ENCODE measurements around the gene STRN3. TPM values are rescaled to one million over a fixed set of nuclear protein-coding genes. Genes with fewer than 3 reads are reported as not detected.
"Not testable (repeated sequence)": the region's sequence is repeated elsewhere in the genome, so short reads cannot be mapped to it uniquely, and the experiment has no call there.

The STRN3 gene
- total and polyA plus RNA-seq, 5 donors from 2014 or later: 3.5 to 27.1 (median 4.4) TPM

DNA sequence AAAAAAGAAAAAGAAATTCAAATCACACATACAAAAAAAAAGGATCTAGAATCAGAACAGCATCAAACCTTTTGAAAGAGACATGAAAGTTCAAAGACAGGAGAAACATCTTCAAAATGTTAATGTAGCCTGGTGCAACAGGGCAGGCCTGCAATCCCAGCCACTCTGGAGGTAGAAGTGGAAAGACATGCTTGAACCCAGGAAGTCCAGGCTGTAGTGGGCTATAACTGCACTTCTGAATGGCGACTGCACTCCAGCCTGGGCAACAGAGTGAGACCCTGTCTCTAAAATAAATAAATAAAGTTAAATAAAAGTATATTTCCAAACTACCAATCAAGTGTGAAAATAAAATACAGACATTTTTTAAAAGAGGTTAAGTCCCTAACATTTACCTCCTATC, 19.5 kb downstream of the STRN3 start:
- H3K4me3 ChIP-seq (ENCODE audit: low read depth, low read length): no peak overlapping the region
- no peaks in the 10 kb centered on the region for H3K4me1 ChIP-seq (ENCODE audit: control insufficient read depth, insufficient read depth, low read length, poor library complexity, severe bottlenecking)
- Mint-ChIP-seq H3K4me1 (peaks cover 5 to 36% (median 15%) of the 10 kb centered on the region in 4 donors), H3K36me3 (peaks cover 12% of the 10 kb centered on the region), H3K27me3 (no peaks in the 10 kb centered on the region), H3K9me3 (peaks cover 0 to 2% (median 0%) of the 10 kb centered on the region in 7 donors), H3K4me3 (no peak overlapping the region), H3K27ac (no peak overlapping the region)
- peaks cover 2% of the 10 kb centered on the region for H3K36me3 ChIP-seq (ENCODE audit: control insufficient read depth, insufficient read depth, low read length)
- ATAC-seq (ENCODE audit: low read depth in 2 of 2) (no peak), DNase-seq (no peak)
- H3K9me3 ChIP-seq (ENCODE audit: control insufficient read depth in 2 of 2, low read length in 2 of 2): no peaks in the 10 kb centered on the region
- H3K27ac ChIP-seq (ENCODE audit: insufficient read depth, low read length, poor library complexity, severe bottlenecking): no peak overlapping the region
- H3K27me3 ChIP-seq (ENCODE audit: control insufficient read depth, insufficient read depth, low read length): no peaks in the 10 kb centered on the region

DNA sequence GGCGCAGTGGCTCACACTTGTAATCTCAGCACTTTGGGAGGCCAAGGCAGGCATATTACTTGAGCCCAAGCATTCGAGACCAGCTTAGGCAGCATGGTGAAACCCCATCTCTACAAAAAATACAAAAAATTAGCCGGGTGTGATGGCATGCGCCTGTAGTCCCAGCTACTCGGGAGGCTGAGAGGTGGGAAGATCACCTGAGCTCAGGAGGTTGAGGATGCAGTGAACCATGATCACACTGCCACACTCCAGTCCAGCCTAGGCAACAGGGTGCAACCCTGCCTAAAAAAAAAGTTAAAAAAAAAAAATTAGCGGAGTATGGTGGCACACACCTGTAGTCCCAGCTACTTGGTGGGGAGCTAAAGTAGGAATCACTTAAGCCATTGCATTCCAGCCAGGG, 22.2 kb downstream of the STRN3 start:
- not testable (repeated sequence) for H3K4me3 Mint-ChIP-seq

DNA sequence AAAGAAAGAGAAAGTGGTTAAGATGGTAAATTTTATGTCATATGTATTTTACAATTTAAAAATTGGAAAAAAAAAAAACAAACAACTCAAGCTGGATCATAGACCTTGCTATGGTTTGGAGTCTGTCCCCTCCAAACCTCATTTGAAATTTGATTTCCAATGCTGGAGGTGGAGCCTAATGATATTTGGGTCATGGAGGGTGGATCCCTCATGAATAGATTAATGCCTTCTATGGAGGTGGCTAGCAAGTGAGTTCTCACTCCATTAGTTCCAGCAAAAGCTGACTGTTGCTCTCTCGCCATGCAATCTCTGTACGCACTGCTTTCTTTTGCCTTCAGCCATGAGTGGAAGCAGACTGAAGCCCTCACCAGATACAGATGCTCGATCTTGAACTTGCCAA, 22.9 kb downstream of the STRN3 start:
- Mint-ChIP-seq H3K27me3 (no peaks in the 10 kb centered on the region), H3K27ac (no peak overlapping the region), H3K4me3 (no peak overlapping the region), H3K4me1 (peaks cover 13 to 33% (median 23%) of the 10 kb centered on the region in 4 donors), H3K9me3 (peaks cover 0 to 10% (median 2%) of the 10 kb centered on the region in 7 donors), H3K36me3 (peaks cover 38% of the 10 kb centered on the region)
- no peaks in the 10 kb centered on the region for H3K4me1 ChIP-seq (ENCODE audit: control insufficient read depth, insufficient read depth, low read length, poor library complexity, severe bottlenecking)
- ATAC-seq (ENCODE audit: low read depth in 2 of 2): no peak
- peaks cover 14% of the 10 kb centered on the region for H3K36me3 ChIP-seq (ENCODE audit: control insufficient read depth, insufficient read depth, low read length)
- H3K27ac ChIP-seq (ENCODE audit: insufficient read depth, low read length, poor library complexity, severe bottlenecking): no peak overlapping the region
- no peak for DNase-seq
- H3K27me3 ChIP-seq (ENCODE audit: control insufficient read depth, insufficient read depth, low read length): no peaks in the 10 kb centered on the region
- H3K9me3 ChIP-seq (ENCODE audit: control insufficient read depth in 2 of 2, low read length in 2 of 2): peaks cover 10 to 11% of the 10 kb centered on the region in 2 experiments
- H3K4me3 ChIP-seq (ENCODE audit: low read depth, low read length): no peak overlapping the region

More for the DNA sequence above, 22.2 kb downstream of the STRN3 start:
- H3K36me3 ChIP-seq (ENCODE audit: control insufficient read depth, insufficient read depth, low read length): peaks cover 10% of the 10 kb centered on the region
- H3K27me3 ChIP-seq (ENCODE audit: control insufficient read depth, insufficient read depth, low read length); ATAC-seq (ENCODE audit: low read depth in 2 of 2); H3K4me1 ChIP-seq (ENCODE audit: control insufficient read depth, insufficient read depth, low read length, poor library complexity, severe bottlenecking); DNase-seq; H3K27me3 Mint-ChIP-seq; H3K9me3 ChIP-seq (ENCODE audit: control insufficient read depth in 2 of 2, low read length in 2 of 2); H3K27ac ChIP-seq (ENCODE audit: insufficient read depth, low read length, poor library complexity, severe bottlenecking); H3K9me3 Mint-ChIP-seq; H3K4me3 ChIP-seq (ENCODE audit: low read depth, low read length); H3K27ac Mint-ChIP-seq: not testable (repeated sequence)
- peaks cover 31% of the 10 kb centered on the region for H3K36me3 Mint-ChIP-seq
- peaks cover 13 to 33% (median 24%) of the 10 kb centered on the region in 4 donors for H3K4me1 Mint-ChIP-seq

DNA sequence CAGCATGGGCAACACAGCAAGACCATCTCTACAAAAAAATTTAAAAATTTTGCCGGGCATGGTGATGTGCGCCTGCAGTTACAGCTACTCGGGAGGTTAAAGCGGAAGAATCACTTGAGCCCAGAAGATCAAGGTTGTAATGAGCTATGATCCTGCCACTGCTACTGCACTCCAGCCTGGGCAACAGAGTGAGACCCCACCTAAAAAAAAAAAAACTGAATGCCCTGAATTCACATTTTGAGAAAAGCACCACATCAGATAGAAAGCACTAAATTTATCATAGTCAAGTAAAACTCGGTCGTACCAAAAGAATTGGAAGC, 24.9 kb downstream of the STRN3 start:
- no peaks in the 10 kb centered on the region for H3K27me3 ChIP-seq (ENCODE audit: control insufficient read depth, insufficient read depth, low read length)
- Mint-ChIP-seq H3K4me1 (peaks cover 8 to 40% (median 27%) of the 10 kb centered on the region in 4 donors), H3K9me3 (peaks cover 0 to 13% (median 2%) of the 10 kb centered on the region in 7 donors), H3K27ac (peak overlapping the region in 2 of 3 donors; percentile 7 to 56), H3K27me3 (no peaks in the 10 kb centered on the region), H3K4me3 (no peak overlapping the region), H3K36me3 (peaks cover 40% of the 10 kb centered on the region)
- no peak for DNase-seq
- H3K9me3 ChIP-seq (ENCODE audit: control insufficient read depth in 2 of 2, low read length in 2 of 2): peaks cover 12 to 13% of the 10 kb centered on the region in 2 experiments
- no peaks in the 10 kb centered on the region for H3K4me1 ChIP-seq (ENCODE audit: control insufficient read depth, insufficient read depth, low read length, poor library complexity, severe bottlenecking)
- no peak overlapping the region for H3K4me3 ChIP-seq (ENCODE audit: low read depth, low read length)
- no peak overlapping the region for H3K27ac ChIP-seq (ENCODE audit: insufficient read depth, low read length, poor library complexity, severe bottlenecking)
- no peak for ATAC-seq (ENCODE audit: low read depth in 2 of 2)
- peaks cover 19% of the 10 kb centered on the region for H3K36me3 ChIP-seq (ENCODE audit: control insufficient read depth, insufficient read depth, low read length)

DNA sequence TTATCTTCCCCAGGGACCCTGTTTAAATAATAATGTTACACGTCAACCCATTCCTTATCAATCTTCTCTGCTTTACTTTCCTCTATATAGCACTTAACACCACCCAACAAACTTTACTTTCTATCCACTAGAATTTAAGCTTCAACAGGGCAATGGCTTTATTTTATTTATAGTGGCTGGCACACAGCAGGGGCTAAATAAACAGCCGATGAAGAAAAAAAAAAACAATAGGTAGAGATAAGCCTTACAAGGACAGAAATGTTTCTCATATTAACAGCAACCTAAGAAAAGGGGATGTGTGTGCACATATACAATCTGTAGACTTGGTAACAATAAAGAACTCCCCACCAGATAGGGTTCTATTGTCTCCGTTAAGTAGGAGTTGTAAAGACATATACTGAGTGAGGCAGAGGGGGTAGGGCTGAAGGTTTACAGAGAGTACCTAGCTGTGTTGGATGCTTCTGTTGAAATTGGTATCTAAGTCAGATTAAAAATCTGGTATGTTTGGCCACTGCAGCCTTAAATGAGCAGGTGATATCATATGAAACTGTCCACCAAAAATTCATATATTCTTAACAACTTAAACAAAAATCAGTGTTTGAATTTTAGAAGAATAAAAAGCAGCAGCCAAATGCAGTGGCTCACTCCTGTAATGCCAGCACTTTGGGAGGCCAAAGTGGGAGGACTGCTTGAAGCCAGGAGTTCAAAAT, 25.4 kb downstream of the STRN3 start:
- Mint-ChIP-seq H3K9me3 (peaks cover 0 to 13% (median 2%) of the 10 kb centered on the region in 7 donors), H3K4me3 (no peak overlapping the region), H3K27me3 (no peaks in the 10 kb centered on the region), H3K27ac (peak overlapping the region in 2 of 3 donors; percentile 7 to 56), H3K36me3 (peaks cover 40% of the 10 kb centered on the region), H3K4me1 (peaks cover 8 to 45% (median 32%) of the 10 kb centered on the region in 4 donors)
- DNase-seq (no peak), ATAC-seq (ENCODE audit: low read depth in 2 of 2) (no peak)
- peaks cover 4% of the 10 kb centered on the region for H3K4me1 ChIP-seq (ENCODE audit: control insufficient read depth, insufficient read depth, low read length, poor library complexity, severe bottlenecking)
- H3K4me3 ChIP-seq (ENCODE audit: low read depth, low read length): no peak overlapping the region
- H3K36me3 ChIP-seq (ENCODE audit: control insufficient read depth, insufficient read depth, low read length): peaks cover 19% of the 10 kb centered on the region
- no peaks in the 10 kb centered on the region for H3K27me3 ChIP-seq (ENCODE audit: control insufficient read depth, insufficient read depth, low read length)
- peaks cover 12 to 13% of the 10 kb centered on the region in 2 experiments for H3K9me3 ChIP-seq (ENCODE audit: control insufficient read depth in 2 of 2, low read length in 2 of 2)
- no peak overlapping the region for H3K27ac ChIP-seq (ENCODE audit: insufficient read depth, low read length, poor library complexity, severe bottlenecking)

DNA sequence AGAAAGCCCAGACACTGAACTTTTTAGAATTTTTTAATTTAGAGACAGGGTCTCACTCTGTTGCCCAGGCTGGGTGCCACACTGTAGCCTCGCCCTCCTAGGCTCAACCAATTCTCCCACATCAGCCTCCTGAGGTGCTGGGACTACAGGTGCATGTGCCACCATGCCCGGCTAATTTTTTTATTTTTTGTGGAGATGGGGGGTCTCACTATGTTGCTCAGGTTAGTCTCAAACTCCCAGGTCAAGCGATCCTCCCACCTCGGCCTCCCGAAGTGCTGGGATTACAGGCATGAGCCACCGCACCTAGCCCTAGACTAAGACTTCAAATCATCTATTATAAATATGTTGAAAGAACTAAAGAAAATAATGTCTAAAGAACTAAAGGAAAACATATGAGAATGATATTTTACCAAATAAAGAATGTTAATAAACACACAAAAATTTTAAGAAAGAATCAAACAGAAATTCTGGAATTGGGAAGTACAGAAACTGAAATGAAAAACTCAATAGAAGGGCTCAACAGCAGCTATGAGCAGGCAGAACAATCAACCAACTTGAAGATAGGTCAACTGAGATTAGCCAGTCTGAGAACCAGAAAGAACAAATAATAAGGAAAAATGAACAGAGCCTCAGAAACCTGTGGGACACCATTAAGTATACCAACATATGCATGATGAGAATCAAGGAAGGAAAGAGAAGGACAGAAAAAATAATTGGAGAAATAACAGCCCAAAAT, 27.0 kb downstream of the STRN3 start:
- Mint-ChIP-seq H3K4me1 (peaks cover 17 to 54% (median 43%) of the 10 kb centered on the region in 4 donors), H3K27ac (no peak overlapping the region), H3K9me3 (peaks cover 0 to 13% (median 2%) of the 10 kb centered on the region in 7 donors), H3K36me3 (peaks cover 37% of the 10 kb centered on the region), H3K27me3 (no peaks in the 10 kb centered on the region), H3K4me3 (no peak overlapping the region)
- no peak overlapping the region for H3K27ac ChIP-seq (ENCODE audit: insufficient read depth, low read length, poor library complexity, severe bottlenecking)
- H3K4me1 ChIP-seq (ENCODE audit: control insufficient read depth, insufficient read depth, low read length, poor library complexity, severe bottlenecking): peaks cover 16% of the 10 kb centered on the region
- H3K36me3 ChIP-seq (ENCODE audit: control insufficient read depth, insufficient read depth, low read length): peaks cover 19% of the 10 kb centered on the region
- ATAC-seq (ENCODE audit: low read depth in 2 of 2) (no peak), DNase-seq (no peak)
- H3K9me3 ChIP-seq (ENCODE audit: control insufficient read depth in 2 of 2, low read length in 2 of 2): peaks cover 12 to 13% of the 10 kb centered on the region in 2 experiments
- no peaks in the 10 kb centered on the region for H3K27me3 ChIP-seq (ENCODE audit: control insufficient read depth, insufficient read depth, low read length)
- no peak overlapping the region for H3K4me3 ChIP-seq (ENCODE audit: low read depth, low read length)

DNA sequence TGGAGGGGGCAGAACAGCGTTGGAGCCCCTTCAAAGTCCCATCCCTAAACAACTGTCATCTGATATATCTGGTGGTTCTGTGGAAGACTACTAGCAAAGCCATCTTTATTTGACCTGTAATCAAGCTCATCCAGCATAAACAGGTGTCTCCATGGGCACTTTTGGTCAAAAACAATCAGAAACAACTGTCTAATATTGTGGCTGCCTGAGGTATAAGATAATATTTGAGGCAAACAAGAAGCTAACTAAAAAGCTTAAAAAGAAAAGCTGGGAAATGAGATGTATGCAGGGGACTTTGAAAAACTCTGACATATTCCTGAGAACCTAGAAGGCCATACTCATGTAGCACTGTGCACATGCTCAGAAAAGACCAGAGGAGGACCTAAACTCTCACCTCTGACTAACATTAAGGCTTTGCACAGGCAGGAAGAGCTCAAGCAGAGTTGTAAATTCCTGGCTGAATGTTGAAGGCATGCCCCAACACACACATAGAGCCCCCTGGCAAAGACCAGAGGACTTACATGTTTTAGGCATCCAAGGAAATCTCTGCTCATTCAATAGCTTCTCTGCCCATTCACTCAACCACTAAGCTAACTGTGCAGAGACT, 28.0 kb downstream of the STRN3 start:
- Histone ChIP-seq H3K36me3 (ENCODE audit: control insufficient read depth, insufficient read depth, low read length) (peaks cover 19% of the 10 kb centered on the region), H3K9me3 (ENCODE audit: control insufficient read depth in 2 of 2, low read length in 2 of 2) (peaks cover 12 to 13% of the 10 kb centered on the region in 2 experiments), H3K4me3 (ENCODE audit: low read depth, low read length) (no peak overlapping the region), H3K4me1 (ENCODE audit: control insufficient read depth, insufficient read depth, low read length, poor library complexity, severe bottlenecking) (peaks cover 16% of the 10 kb centered on the region), H3K27me3 (ENCODE audit: control insufficient read depth, insufficient read depth, low read length) (no peaks in the 10 kb centered on the region), H3K27ac (ENCODE audit: insufficient read depth, low read length, poor library complexity, severe bottlenecking) (no peak overlapping the region)
- H3K36me3 Mint-ChIP-seq: peaks cover 37% of the 10 kb centered on the region
- no peak overlapping the region for H3K27ac Mint-ChIP-seq
- DNase-seq: no peak
- no peak for ATAC-seq (ENCODE audit: low read depth in 2 of 2)
- H3K9me3 Mint-ChIP-seq: peaks cover 0 to 13% (median 2%) of the 10 kb centered on the region in 7 donors
- no peaks in the 10 kb centered on the region for H3K27me3 Mint-ChIP-seq
- peaks cover 13 to 54% (median 42%) of the 10 kb centered on the region in 4 donors for H3K4me1 Mint-ChIP-seq
- peak overlapping the region in 1 of 4 donors; percentile 63 for H3K4me3 Mint-ChIP-seq

Data from CD4-positive, CD25-positive, alpha-beta regulatory T cell (primary cell).